HG03135 (cell line): ENCODE data around the gene GJB4.

Source experiments
- ATAC-seq: cut with Tn5 transposase; IDR thresholded peaks from one replicate; pipeline ENCODE4 v1.9.1; 2021; ENCODE audit warnings: mild to moderate bottlenecking, moderate library complexity; ENCODE audit not compliant: unreplicated experiment

GJB4 gene

GRCh38 chr1:34777519-34778321, 18.2 kb downstream of the GJB4 start:
- ATAC-seq, result no peak

- no peak for ATAC-seq
Measured at GRCh38 chr1:34778381-34778780, 18.8 kb downstream of the GJB4 start.

- no peak for ATAC-seq
Measured at GRCh38 chr1:34779005-34779404, 19.5 kb downstream of the GJB4 start.

- no peak for ATAC-seq
Measured at GRCh38 chr1:34779526-34779925, 20.0 kb downstream of the GJB4 start.

- no peak for ATAC-seq
Measured at GRCh38 chr1:34779962-34780361, 20.4 kb downstream of the GJB4 start.

- no peak for ATAC-seq
Measured at GRCh38 chr1:34780528-34780927, 21.0 kb downstream of the GJB4 start.

- no peak for ATAC-seq
Measured at GRCh38 chr1:34781071-34781843, 21.7 kb downstream of the GJB4 start, which contains the start of gene GJB3. GJB3 (plus strand) TSS chr1:34781214; CDS start chr1:34784763, 3,549 bp downstream.

- no peak for ATAC-seq
Measured at GRCh38 chr1:34781844-34782391, 22.4 kb downstream of the GJB4 start.

GRCh38 chr1:34784751-34785221, 25.2 kb downstream of the GJB4 start:
- no peak for ATAC-seq

GRCh38 chr1:34785231-34785874, 25.8 kb downstream of the GJB4 start:
- ATAC-seq, result no peak

GRCh38 chr1:34785875-34786470, 26.4 kb downstream of the GJB4 start:
- no peak for ATAC-seq

GRCh38 chr1:34786521-34787325, 27.2 kb downstream of the GJB4 start:
- peak; percentile 65 for ATAC-seq

- ATAC-seq, result no peak
Measured at GRCh38 chr1:34787461-34788420, 28.2 kb downstream of the GJB4 start.

GRCh38 chr1:34790985-34791384, 31.4 kb downstream of the GJB4 start:
- ATAC-seq, result no peak

GRCh38 chr1:34792424-34792823, 32.9 kb downstream of the GJB4 start:
- no peak for ATAC-seq

- ATAC-seq, result no peak
Measured at GRCh38 chr1:34792868-34793727, 33.6 kb downstream of the GJB4 start, which contains the start of gene GJA4. GJA4 (plus strand) TSS chr1:34792999; CDS start chr1:34794214, 1,215 bp downstream.

- ATAC-seq, result no peak
Measured at GRCh38 chr1:34794001-34794789, 34.7 kb downstream of the GJB4 start.
